Glomerular visceral epithelial cell (primary cell): Measurements from ENCODE around the gene SEC24B.
A peak's percentile ranks its signal among the peaks of the same experiment; 100 is the strongest.

Experiments used
- DNase-seq: peaks from one replicate; pipeline ENCODE4 v3.0.0-alpha.2; 2016; ENCODE audit errors: extremely low spot score

Gene SEC24B

GRCh38 chr4:109433205-109434006 lies at the start of gene SEC24B:
Gene SEC24B (plus strand): TSS chr4:109433815. CDS start chr4:109433870, 55 bp downstream.
- DNase-seq = peak; percentile 88

GRCh38 chr4:109383823-109384222 lies 49.8 kb upstream of the SEC24B start:
- no peak for DNase-seq

GRCh38 chr4:109385260-109385659 lies 48.4 kb upstream of the SEC24B start:
- no peak for DNase-seq

- no peak for DNase-seq
These were observed 44.1 kb upstream of the SEC24B start for GRCh38 chr4:109389369-109390114.

- DNase-seq = no peak
These were observed 43.4 kb upstream of the SEC24B start for GRCh38 chr4:109390115-109390768.

GRCh38 chr4:109395694-109396093 lies 37.9 kb upstream of the SEC24B start:
- no peak for DNase-seq

- DNase-seq = no peak
These were observed 34.7 kb upstream of the SEC24B start for GRCh38 chr4:109398928-109399327.

GRCh38 chr4:109406337-109406931 lies 27.2 kb upstream of the SEC24B start:
- peak; percentile 57 for DNase-seq

- DNase-seq = no peak
These were observed 26.4 kb upstream of the SEC24B start for GRCh38 chr4:109407027-109407737.

GRCh38 chr4:109408711-109409110 lies 24.9 kb upstream of the SEC24B start:
- DNase-seq = no peak

- DNase-seq = no peak
These were observed 23.4 kb upstream of the SEC24B start for GRCh38 chr4:109410226-109410625.

GRCh38 chr4:109410776-109411175 lies 22.8 kb upstream of the SEC24B start:
- no peak for DNase-seq

- no peak for DNase-seq
These were observed 21.7 kb upstream of the SEC24B start for GRCh38 chr4:109411964-109412363.

GRCh38 chr4:109412776-109413175 lies 20.8 kb upstream of the SEC24B start:
- DNase-seq = no peak

- DNase-seq = no peak
These were observed 18.7 kb upstream of the SEC24B start for GRCh38 chr4:109414938-109415337.

- no peak for DNase-seq
These were observed 15.0 kb upstream of the SEC24B start for GRCh38 chr4:109418588-109418987.

GRCh38 chr4:109419679-109420078 lies 13.9 kb upstream of the SEC24B start:
- no peak for DNase-seq

- peak; percentile 37 for DNase-seq
These were observed 9.3 kb upstream of the SEC24B start for GRCh38 chr4:109424093-109424841.

GRCh38 chr4:109425405-109425804 lies 8.2 kb upstream of the SEC24B start:
- no peak for DNase-seq

- no peak for DNase-seq
These were observed 4.1 kb upstream of the SEC24B start for GRCh38 chr4:109429545-109429944.

- DNase-seq = no peak
These were observed 1.4 kb upstream of the SEC24B start for GRCh38 chr4:109432203-109432602.
